Mucosa of descending colon (tissue), 3 donors: Measurements from ENCODE around the gene LRRC74B. TPM values are rescaled to one million over a fixed set of nuclear protein-coding genes. Genes with fewer than 3 reads are reported as not detected.

Experiments
- ATAC-seq: fragments of 200-7000 bp; cut with Tn5 transposase; one replicate; pipeline ENCODE4 v1.9.1; 2020; ENCODE audit warnings: mild to moderate bottlenecking, moderate library complexity
- DNase-seq, 3 donors: peaks; one replicate each; pipeline ENCODE4 v3.0.0-alpha.2; 2020
- H3K36me3 ChIP-seq: fragments of 200-600 bp; one replicate; pipeline ENCODE4 v1.8.0; 2021; ENCODE audit warnings: low read depth, mild to moderate bottlenecking
- H3K4me1 ChIP-seq: fragments of 200-600 bp; one replicate; pipeline ENCODE4 v1.8.0; 2021; ENCODE audit warnings: low read depth, mild to moderate bottlenecking
- H3K4me3 ChIP-seq: fragments of 200-600 bp; one replicate; pipeline ENCODE4 v1.8.0; 2021; ENCODE audit warnings: mild to moderate bottlenecking
- H3K9me3 ChIP-seq: fragments of 200-600 bp; one replicate; pipeline ENCODE4 v1.8.0; 2021; ENCODE audit warnings: mild to moderate bottlenecking
- CTCF ChIP-seq: fragments of 200-600 bp; IDR thresholded peaks from one replicate; pipeline ENCODE4 v1.8.0; 2022; ENCODE audit warnings: antibody characterized with exemption, mild to moderate bottlenecking
- intact Hi-C, 2 donors: fragments of 100-400 bp; cut with DNase I in 1 of 2; cut with micrococcal nuclease in 1 of 2; formaldehyde crosslinking; loops; one replicate each; pipeline versions ENCODE4 v1.11.0 to v1.11.1; 2022; cut with DNase I, micrococcal nuclease
- microRNA-seq: library from miRNA; unstranded; fragments of <30 nt; microRNA quantifications from one replicate; pipeline ENCODE4, GENCODE V29; 2019
- total RNA-seq, 3 donors: library from RNA; stranded (reverse); fragmentation: NEBNext Ultra II Directional in 2 of 3; extraction: Animal tissue kit (Norgen Biotek cat#: 25700) in 2 of 3; gene quantifications; one replicate each; pipeline versions ENCODE4 v1.2.1 to v1.2.4, GENCODE V29; 2021 to 2023
- donor health status: DM: no; HTN: no; CAD: no; lungs with moderate emphysema.
- donor health status: DM: no; HTN: no; CAD: no.
- donor health status: DM: no; HTN: yes; CAD: no.

LRRC74B gene
- total RNA-seq, 3 donors from 2014 or later: 0.31 TPM; not detected in 2

- H3K9me3 ChIP-seq: no peaks in the 10 kb centered on the region
- intact Hi-C loops: no loop called here
- ATAC-seq: no peak
- no peaks in the 10 kb centered on the region for H3K4me1 ChIP-seq
- DNase-seq: no peak
- no peaks in the 10 kb centered on the region for H3K36me3 ChIP-seq
- no peak for TF ChIP-seq CTCF
- no peak overlapping the region for H3K4me3 ChIP-seq
Observed at GRCh38 chr22:21103633-21104032, 57.9 kb downstream of the LRRC74B start.

GRCh38 chr22:21104126-21104691 lies 58.5 kb downstream of the LRRC74B start:
- no peak for TF ChIP-seq CTCF
- Histone ChIP-seq H3K4me3 (no peak overlapping the region), H3K9me3 (no peaks in the 10 kb centered on the region), H3K36me3 (no peaks in the 10 kb centered on the region), H3K4me1 (no peaks in the 10 kb centered on the region)
- ATAC-seq (no peak), DNase-seq (no peak)
- intact Hi-C loops: no loop called here

DNA sequence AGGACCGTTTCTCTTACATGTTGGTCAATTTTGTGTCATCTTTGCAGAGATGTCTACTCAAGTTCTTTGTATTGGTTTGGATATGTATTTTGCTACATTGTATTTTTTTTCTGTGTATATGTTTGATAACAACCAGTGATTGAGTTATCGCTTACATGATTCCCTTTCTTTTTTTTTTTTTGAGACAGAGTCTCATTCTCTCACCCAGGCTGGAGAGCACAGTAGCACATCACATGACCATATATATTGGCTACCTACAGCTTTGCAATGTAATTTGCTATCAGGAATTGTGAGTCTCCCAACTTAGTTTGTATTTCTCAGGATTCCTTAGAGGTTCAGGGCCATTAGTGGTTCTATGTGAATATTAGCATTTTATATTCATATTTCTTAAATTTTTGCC lies 59.5 kb downstream of the LRRC74B start:
- no peaks in the 10 kb centered on the region for H3K9me3 ChIP-seq
- DNase-seq (no peak), ATAC-seq (no peak)
- TF ChIP-seq CTCF: no peak
- intact Hi-C loops: no loop called here
- H3K36me3 ChIP-seq: no peaks in the 10 kb centered on the region
- H3K4me1 ChIP-seq: no peaks in the 10 kb centered on the region
- no peak overlapping the region for H3K4me3 ChIP-seq

DNA sequence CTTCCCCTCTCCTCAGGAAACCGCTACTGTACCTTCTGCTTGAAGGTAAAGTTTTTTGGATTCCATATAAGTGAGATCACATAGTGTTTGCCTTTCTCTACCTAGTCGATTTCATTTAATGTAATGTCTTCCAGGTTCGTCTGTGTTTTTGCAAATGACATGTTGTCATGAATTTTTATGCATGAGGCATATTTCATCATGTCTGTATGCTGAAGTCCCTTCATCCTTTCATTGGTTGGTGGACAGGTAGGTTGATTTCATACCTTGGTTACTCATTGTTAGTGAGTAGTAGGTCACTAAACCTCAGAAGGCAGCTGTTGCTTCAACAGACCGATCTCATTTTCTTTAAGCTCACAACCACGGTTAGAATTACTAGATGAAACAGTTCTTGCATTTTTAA lies 60.3 kb downstream of the LRRC74B start:
- Histone ChIP-seq H3K9me3 (no peaks in the 10 kb centered on the region), H3K4me3 (no peak overlapping the region), H3K4me1 (no peaks in the 10 kb centered on the region), H3K36me3 (no peaks in the 10 kb centered on the region)
- DNase-seq (no peak), ATAC-seq (no peak)
- intact Hi-C loops: no loop called here
- no peak for TF ChIP-seq CTCF

- intact Hi-C loops: no loop called here
- Histone ChIP-seq H3K9me3 (no peaks in the 10 kb centered on the region), H3K36me3 (no peaks in the 10 kb centered on the region), H3K4me3 (no peak overlapping the region), H3K4me1 (no peaks in the 10 kb centered on the region)
- TF ChIP-seq CTCF: no peak
- DNase-seq (no peak), ATAC-seq (no peak)
Observed at GRCh38 chr22:21108379-21109115, 62.8 kb downstream of the LRRC74B start.

Small RNAs within 50 kb of the gene (microRNA-seq; reads per million reads assigned to microRNA genes)
- gene MIR649: not detected

Other genes with a start within 250 kb of the LRRC74B start
- 100 to 1,000 TPM in 1 of 3 donors, 10 to 100 TPM in 2; 77.7 to 130 (median 95.0) TPM for gene PI4KA, start 187.1 kb upstream of the LRRC74B start, total RNA-seq
- gene SNAP29, start 186.9 kb upstream of the LRRC74B start, total RNA-seq: 10 to 100 TPM; 32.2 to 33.8 (median 32.5) TPM
- gene CRKL, start 128.5 kb upstream of the LRRC74B start, total RNA-seq: 10 to 100 TPM; 48.7 to 63.4 (median 55.3) TPM
- gene AIFM3, start 78.7 kb upstream of the LRRC74B start, total RNA-seq: 100 to 1,000 TPM in 2 of 3 donors, 10 to 100 TPM in 1; 73.1 to 239 (median 181) TPM
- gene LZTR1, start 63.6 kb upstream of the LRRC74B start, total RNA-seq: 10 to 100 TPM; 42.9 to 71.3 (median 43.6) TPM
- gene THAP7, start 43.8 kb upstream of the LRRC74B start, total RNA-seq: 10 to 100 TPM; 16.8 to 27.8 (median 19.8) TPM
- 1 to 10 TPM; 1.4 to 1.6 (median 1.4) TPM for gene P2RX6, start 30.8 kb upstream of the LRRC74B start, total RNA-seq
- gene SLC7A4, start 13.4 kb upstream of the LRRC74B start, total RNA-seq: 1 to 10 TPM; 1.4 to 4.0 (median 2.4) TPM